ENCODE results near the gene KIAA0513. TPM values are rescaled to one million over a fixed set of nuclear protein-coding genes. Genes with fewer than 3 reads are reported as not detected.

Gene KIAA0513
- total RNA-seq, 2 experiments from 2014 or later = 9.7 to 9.8 TPM

DNA sequence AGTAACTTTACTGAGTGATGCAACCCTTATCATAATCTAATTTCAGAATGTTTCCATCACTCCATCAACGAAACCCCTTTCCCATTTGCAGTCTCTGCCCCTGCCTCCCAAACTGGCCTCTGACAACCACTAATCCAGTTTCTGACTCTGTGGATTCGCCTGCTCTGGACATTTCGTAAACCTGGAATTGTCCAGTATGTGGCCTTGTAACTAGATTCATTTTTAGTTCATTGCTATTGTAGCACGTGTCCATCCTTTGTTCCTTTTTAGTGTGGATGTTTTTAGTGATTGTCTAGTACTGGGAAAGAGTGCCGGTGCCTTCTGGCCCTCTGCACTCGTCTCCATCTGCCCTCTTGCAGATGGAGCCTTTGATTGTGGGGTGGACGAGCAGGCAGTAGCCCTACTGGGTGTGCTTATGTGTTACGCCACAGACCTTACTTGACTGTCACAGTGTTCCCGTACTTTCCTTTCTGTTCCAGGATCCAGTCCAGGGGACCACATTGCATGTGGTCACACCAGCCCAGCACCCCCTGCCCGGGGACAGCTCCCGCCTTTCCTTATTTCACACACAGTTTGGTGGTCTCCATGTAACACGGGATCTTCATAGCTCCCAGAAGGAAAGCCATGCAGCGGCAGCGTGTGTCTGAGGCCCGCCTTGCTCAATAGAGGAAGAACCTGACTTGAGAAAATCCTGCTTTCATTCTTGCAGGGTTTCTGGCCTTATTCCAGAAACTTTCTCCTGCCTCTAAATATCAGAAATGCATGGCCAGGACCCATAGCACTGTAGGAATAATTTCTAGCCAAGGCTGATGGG, 8.8 kb downstream of the KIAA0513 start:
- no peaks in the 10 kb centered on the region for H3K27me3 Mint-ChIP-seq (ENCODE audit: low read depth)
- no peaks in the 10 kb centered on the region for H3K9me3 Mint-ChIP-seq
- no peak for DNase-seq
- no peak overlapping the region for H3K4me3 Mint-ChIP-seq
- CTCF ChIA-PET = no interaction called here
- H3K27ac Mint-ChIP-seq = no peak overlapping the region
- H3K4me1 Mint-ChIP-seq (ENCODE audit: low read depth) = peaks cover 15% of the 10 kb centered on the region
- intact Hi-C loops (cut with micrococcal nuclease) = no loop called here
- H3K36me3 Mint-ChIP-seq (ENCODE audit: low read depth) = no peaks in the 10 kb centered on the region

DNA sequence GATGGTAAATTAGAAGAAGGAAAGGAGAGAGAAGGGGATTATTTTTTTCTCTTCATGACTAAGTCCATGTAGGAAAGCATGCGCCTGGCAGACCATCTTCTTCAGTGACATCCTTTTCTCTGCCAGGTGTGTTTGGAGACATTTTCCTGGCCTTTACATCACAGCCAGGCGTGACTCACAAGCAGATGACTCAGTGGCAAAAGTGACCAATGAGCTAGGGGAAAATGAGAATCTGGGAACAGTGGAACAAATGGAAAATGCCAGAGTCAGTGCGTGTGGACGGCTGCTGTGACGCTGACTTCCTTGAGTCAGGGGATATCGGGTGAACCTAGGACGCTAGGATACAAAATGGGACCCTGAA, 9.4 kb downstream of the KIAA0513 start:
- no peak overlapping the region for H3K27ac Mint-ChIP-seq
- intact Hi-C loops (cut with micrococcal nuclease) = no loop called here
- peaks cover 15% of the 10 kb centered on the region for H3K4me1 Mint-ChIP-seq (ENCODE audit: low read depth)
- no peaks in the 10 kb centered on the region for H3K27me3 Mint-ChIP-seq (ENCODE audit: low read depth)
- DNase-seq = peak; percentile 32
- CTCF ChIA-PET = no interaction called here
- H3K36me3 Mint-ChIP-seq (ENCODE audit: low read depth) = no peaks in the 10 kb centered on the region
- H3K4me3 Mint-ChIP-seq = no peak overlapping the region
- H3K9me3 Mint-ChIP-seq = no peaks in the 10 kb centered on the region

GRCh38 chr16:85037721-85038120, 10.1 kb downstream of the KIAA0513 start:
- CTCF ChIA-PET = no interaction called here
- intact Hi-C loops (cut with micrococcal nuclease) = no loop called here
- Mint-ChIP-seq H3K27ac (no peak overlapping the region), H3K4me3 (no peak overlapping the region), H3K9me3 (no peaks in the 10 kb centered on the region), H3K27me3 (ENCODE audit: low read depth) (no peaks in the 10 kb centered on the region), H3K4me1 (ENCODE audit: low read depth) (peaks cover 15% of the 10 kb centered on the region), H3K36me3 (ENCODE audit: low read depth) (no peaks in the 10 kb centered on the region)
- no peak for DNase-seq

GRCh38 chr16:85040685-85041084, 13.1 kb downstream of the KIAA0513 start:
- CTCF ChIA-PET = no interaction called here
- H3K4me1 Mint-ChIP-seq (ENCODE audit: low read depth) = peaks cover 15% of the 10 kb centered on the region
- H3K27me3 Mint-ChIP-seq (ENCODE audit: low read depth) = no peaks in the 10 kb centered on the region
- no peak for DNase-seq
- H3K4me3 Mint-ChIP-seq = no peak overlapping the region
- intact Hi-C loops (cut with micrococcal nuclease) = no loop called here
- H3K9me3 Mint-ChIP-seq = no peaks in the 10 kb centered on the region
- H3K36me3 Mint-ChIP-seq (ENCODE audit: low read depth) = peaks cover 1% of the 10 kb centered on the region
- H3K27ac Mint-ChIP-seq = no peak overlapping the region

- H3K36me3 Mint-ChIP-seq (ENCODE audit: low read depth) = peaks cover 1% of the 10 kb centered on the region
- H3K27me3 Mint-ChIP-seq (ENCODE audit: low read depth) = no peaks in the 10 kb centered on the region
- H3K9me3 Mint-ChIP-seq = no peaks in the 10 kb centered on the region
- DNase-seq = no peak
- no peak overlapping the region for H3K4me3 Mint-ChIP-seq
- intact Hi-C loops (cut with micrococcal nuclease) = no loop called here
- CTCF ChIA-PET = interaction anchor here (0.6 kb wide), 1 partner anchor 178 kb away, joined by 4 read pairs; no protein-coding TSS in a partner anchor
- H3K27ac Mint-ChIP-seq = no peak overlapping the region
- peaks cover 16% of the 10 kb centered on the region for H3K4me1 Mint-ChIP-seq (ENCODE audit: low read depth)
These were observed 13.9 kb downstream of the KIAA0513 start for GRCh38 chr16:85041219-85042166.

DNA sequence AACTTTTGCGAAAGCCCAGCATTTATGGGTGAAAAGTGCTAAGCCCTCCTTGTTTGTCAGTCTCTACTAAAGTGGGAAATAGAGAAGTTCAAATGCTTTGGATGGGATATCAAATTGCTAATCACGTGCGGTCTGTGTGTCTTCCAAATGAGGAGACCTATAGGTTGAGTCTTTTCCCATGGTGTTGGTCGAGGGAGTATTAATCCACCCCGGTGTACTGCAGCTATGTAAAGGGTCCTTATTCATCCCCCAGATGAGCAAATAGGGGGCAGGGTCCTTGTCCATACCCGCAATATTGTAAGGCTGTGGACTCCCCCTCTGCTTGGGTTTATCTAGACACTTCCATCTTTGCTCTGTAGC, 14.6 kb downstream of the KIAA0513 start:
- Mint-ChIP-seq H3K4me3 (no peak overlapping the region), H3K27ac (no peak overlapping the region), H3K4me1 (ENCODE audit: low read depth) (peaks cover 16% of the 10 kb centered on the region), H3K27me3 (ENCODE audit: low read depth) (no peaks in the 10 kb centered on the region), H3K36me3 (ENCODE audit: low read depth) (peaks cover 1% of the 10 kb centered on the region), H3K9me3 (no peaks in the 10 kb centered on the region)
- CTCF ChIA-PET = interaction anchor here (0.6 kb wide), 1 partner anchor 177 kb away, joined by 4 read pairs; no protein-coding TSS in a partner anchor
- DNase-seq = no peak
- intact Hi-C loops (cut with micrococcal nuclease) = no loop called here

GRCh38 chr16:85042606-85043005, 15.0 kb downstream of the KIAA0513 start:
- Mint-ChIP-seq H3K4me1 (ENCODE audit: low read depth) (peaks cover 17% of the 10 kb centered on the region), H3K4me3 (no peak overlapping the region), H3K36me3 (ENCODE audit: low read depth) (peaks cover 1% of the 10 kb centered on the region), H3K27me3 (ENCODE audit: low read depth) (no peaks in the 10 kb centered on the region), H3K27ac (no peak overlapping the region), H3K9me3 (no peaks in the 10 kb centered on the region)
- DNase-seq = no peak
- CTCF ChIA-PET = interaction anchor here (0.6 to 1.1 kb wide), 2 partner anchors 13 to 177 kb away, joined by 3 to 4 read pairs; no protein-coding TSS in a partner anchor
- intact Hi-C loops (cut with micrococcal nuclease) = no loop called here

DNA sequence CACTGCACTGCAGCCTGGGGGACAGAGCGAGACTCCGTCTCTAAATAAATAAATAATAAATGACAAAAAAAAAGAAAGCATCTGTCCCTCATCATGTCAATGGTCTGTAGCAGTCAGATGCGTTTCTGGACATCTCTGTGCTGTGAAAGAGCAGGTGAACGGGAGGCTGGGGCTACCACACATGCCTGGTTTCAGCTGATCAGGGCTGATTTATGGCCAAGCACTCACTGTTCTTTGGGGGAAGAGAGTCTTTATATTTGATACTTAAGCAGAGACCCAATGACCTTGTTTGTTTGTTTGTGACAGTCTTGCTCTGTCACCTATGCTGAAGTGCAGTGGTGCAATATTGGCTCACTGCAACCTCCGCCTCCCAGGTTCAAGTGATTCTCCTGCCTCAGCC, 17.5 kb downstream of the KIAA0513 start:
- peaks cover 1% of the 10 kb centered on the region for H3K36me3 Mint-ChIP-seq (ENCODE audit: low read depth)
- H3K27ac Mint-ChIP-seq = no peak overlapping the region
- intact Hi-C loops (cut with micrococcal nuclease) = no loop called here
- no peaks in the 10 kb centered on the region for H3K27me3 Mint-ChIP-seq (ENCODE audit: low read depth)
- DNase-seq = no peak
- H3K4me3 Mint-ChIP-seq = no peak overlapping the region
- H3K4me1 Mint-ChIP-seq (ENCODE audit: low read depth) = peaks cover 27% of the 10 kb centered on the region
- no peaks in the 10 kb centered on the region for H3K9me3 Mint-ChIP-seq
- CTCF ChIA-PET = no interaction called here

- peaks cover 1% of the 10 kb centered on the region for H3K36me3 Mint-ChIP-seq (ENCODE audit: low read depth)
- no peak overlapping the region for H3K4me3 Mint-ChIP-seq
- CTCF ChIA-PET = interaction anchor here (0.6 to 1.8 kb wide), 4 partner anchors 9 to 217 kb away, joined by 3 to 5 read pairs (median 4); partner anchors contain the start of gene KIAA0513
- H3K4me1 Mint-ChIP-seq (ENCODE audit: low read depth) = peaks cover 30% of the 10 kb centered on the region
- DNase-seq = no peak
- no peaks in the 10 kb centered on the region for H3K9me3 Mint-ChIP-seq
- H3K27ac Mint-ChIP-seq = no peak overlapping the region
- intact Hi-C loops (cut with micrococcal nuclease) = no loop called here
- no peaks in the 10 kb centered on the region for H3K27me3 Mint-ChIP-seq (ENCODE audit: low read depth)
These were observed 18.3 kb downstream of the KIAA0513 start for GRCh38 chr16:85045641-85046471.

GRCh38 chr16:85046472-85046916, 18.9 kb downstream of the KIAA0513 start:
- no peak overlapping the region for H3K4me3 Mint-ChIP-seq
- intact Hi-C loops (cut with micrococcal nuclease) = no loop called here
- H3K27me3 Mint-ChIP-seq (ENCODE audit: low read depth) = no peaks in the 10 kb centered on the region
- H3K36me3 Mint-ChIP-seq (ENCODE audit: low read depth) = peaks cover 1% of the 10 kb centered on the region
- no peaks in the 10 kb centered on the region for H3K9me3 Mint-ChIP-seq
- CTCF ChIA-PET = interaction anchor here (0.6 to 1.8 kb wide), 8 partner anchors 8 to 320 kb away, joined by 3 to 5 read pairs (median 4); partner anchors contain the start of gene KIAA0513
- no peak for DNase-seq
- peaks cover 30% of the 10 kb centered on the region for H3K4me1 Mint-ChIP-seq (ENCODE audit: low read depth)
- no peak overlapping the region for H3K27ac Mint-ChIP-seq

DNA sequence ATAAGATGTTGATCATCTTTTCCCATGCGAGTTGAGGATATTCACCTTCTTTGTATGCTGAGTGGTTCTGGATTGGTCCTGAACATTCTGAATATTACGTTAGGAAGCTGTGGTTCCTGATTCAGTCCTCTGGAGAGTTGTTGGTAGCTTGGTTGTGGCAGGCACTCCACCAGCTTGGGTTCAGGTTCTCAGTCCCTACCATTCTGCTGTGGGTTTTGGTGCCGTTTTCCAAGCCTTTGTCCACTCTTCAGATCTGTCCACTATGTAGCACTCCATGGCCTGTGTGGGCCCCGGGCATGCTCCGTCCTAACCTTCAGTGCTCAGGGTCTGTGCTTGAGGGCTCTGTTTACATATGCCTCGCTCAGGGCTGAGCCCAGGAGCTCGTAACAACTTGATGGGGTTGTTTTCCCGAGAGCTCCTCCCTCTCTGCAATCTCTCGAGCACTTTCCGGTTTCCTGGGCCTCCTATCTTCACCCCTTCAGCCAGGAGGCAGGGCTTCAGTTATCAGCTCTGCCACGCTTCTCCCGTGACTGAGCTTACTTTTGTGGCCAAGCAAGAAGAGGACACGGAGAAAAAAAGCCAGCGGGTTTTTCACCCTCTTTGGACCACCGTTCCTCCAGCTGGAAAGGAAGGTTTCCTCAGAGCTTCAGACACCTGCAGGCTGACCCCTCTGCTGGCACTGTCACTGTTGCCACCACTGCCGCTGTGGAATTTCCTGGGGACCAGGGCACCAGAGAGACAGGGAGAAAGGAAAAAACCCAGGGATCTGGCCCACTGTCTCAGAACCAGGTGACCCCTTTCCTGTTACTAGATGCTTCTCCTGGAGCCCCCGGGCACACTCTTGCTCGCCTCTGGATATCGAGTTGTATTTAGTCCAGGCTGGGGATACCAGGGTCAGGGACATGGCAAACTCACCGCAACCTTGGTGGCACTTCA, 19.6 kb downstream of the KIAA0513 start:
- intact Hi-C loops (cut with micrococcal nuclease) = no loop called here
- DNase-seq = peak; percentile 54
- CTCF ChIA-PET = interaction anchor here (0.6 to 1.8 kb wide), 9 partner anchors 8 to 321 kb away, joined by 3 to 5 read pairs (median 4); partner anchors contain the start of gene KIAA0513
- Mint-ChIP-seq H3K4me3 (peak overlapping the region; percentile 60), H3K9me3 (no peaks in the 10 kb centered on the region), H3K27me3 (ENCODE audit: low read depth) (no peaks in the 10 kb centered on the region), H3K36me3 (ENCODE audit: low read depth) (peaks cover 1% of the 10 kb centered on the region), H3K4me1 (ENCODE audit: low read depth) (peaks cover 30% of the 10 kb centered on the region), H3K27ac (peak overlapping the region; percentile 78)
